Effector memory CD4-positive, alpha-beta T cell (primary cell): ENCODE data around the gene MAGI1.

Experiments used
- DNase-seq, 3 donors: peaks; one replicate each; pipeline ENCODE4 v3.0.0-alpha.2; 2020
- H3K27ac ChIP-seq: 2 replicates; pipeline ENCODE4 v1.7.0; 2013; ENCODE audit warnings: mild to moderate bottlenecking, low read length, moderate library complexity; ENCODE audit not compliant: insufficient read depth, poor library complexity, severe bottlenecking
- H3K27me3 ChIP-seq: replicated peaks from 2 replicates; pipeline ENCODE4 v1.7.0; 2013; ENCODE audit warnings: mild to moderate bottlenecking, low read length; ENCODE audit not compliant: insufficient read depth, control insufficient read depth, poor library complexity, severe bottlenecking
- H3K36me3 ChIP-seq: 2 replicates; pipeline ENCODE4 v1.7.0; 2013; ENCODE audit warnings: mild to moderate bottlenecking, low read length, moderate library complexity; ENCODE audit not compliant: control insufficient read depth, insufficient read depth
- H3K4me1 ChIP-seq: 2 replicates; pipeline ENCODE4 v1.7.0; 2013; ENCODE audit warnings: low read length, mild to moderate bottlenecking; ENCODE audit not compliant: control insufficient read depth, insufficient read depth, poor library complexity, severe bottlenecking
- H3K4me3 ChIP-seq: 2 replicates; pipeline ENCODE4 v1.7.0; 2013; ENCODE audit warnings: low read length, low read depth, mild to moderate bottlenecking; ENCODE audit not compliant: insufficient read depth, poor library complexity, severe bottlenecking
- H3K9me3 ChIP-seq: 2 replicates; pipeline ENCODE4 v1.7.0; 2013; ENCODE audit warnings: mild to moderate bottlenecking, low read length, moderate library complexity; ENCODE audit not compliant: control insufficient read depth

Gene MAGI1

DNA sequence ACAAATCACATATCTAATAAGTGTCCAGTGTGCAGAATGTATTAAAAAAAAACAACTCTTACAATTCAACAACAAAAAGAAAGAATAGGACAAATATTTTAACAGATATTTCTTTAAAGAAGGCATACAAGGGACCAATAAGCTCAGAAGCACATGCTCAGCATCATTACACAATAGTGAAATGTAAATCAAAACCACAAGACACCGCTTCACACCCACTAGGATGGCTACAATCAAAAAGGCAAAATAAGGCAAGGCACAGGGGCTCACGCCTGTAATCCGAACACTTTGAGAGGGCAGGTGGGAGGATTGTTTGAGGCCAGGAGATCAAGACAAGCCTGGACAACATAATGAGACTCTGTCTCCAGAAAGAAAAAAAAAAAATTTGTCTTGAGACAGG, 255.6 kb downstream of the MAGI1 start:
- H3K27me3 ChIP-seq = no peaks in the 10 kb centered on the region
- H3K4me1 ChIP-seq = no peaks in the 10 kb centered on the region
- H3K36me3 ChIP-seq = no peaks in the 10 kb centered on the region
- no peak overlapping the region for H3K27ac ChIP-seq
- DNase-seq = no peak
- H3K9me3 ChIP-seq = no peaks in the 10 kb centered on the region
- H3K4me3 ChIP-seq = no peak overlapping the region

DNA sequence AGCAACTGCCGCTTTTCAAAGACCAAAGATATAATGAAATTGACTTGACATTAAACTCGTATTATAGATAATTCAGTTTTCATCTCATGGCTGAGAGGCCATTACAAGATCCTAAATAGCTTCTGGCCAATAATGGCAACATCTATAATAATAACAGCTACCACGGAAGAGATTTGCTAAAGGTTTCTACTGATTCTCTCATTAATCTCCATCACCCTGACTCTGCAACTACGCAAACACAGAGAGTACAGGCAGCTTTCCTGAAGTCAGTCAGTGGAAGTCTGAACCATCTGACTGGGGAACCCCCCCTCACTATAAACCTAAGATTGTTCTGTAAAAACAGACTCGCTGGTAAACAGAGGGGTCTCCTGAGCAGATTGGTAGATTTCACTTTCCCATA, 257.1 kb downstream of the MAGI1 start:
- no peaks in the 10 kb centered on the region for H3K36me3 ChIP-seq

DNA sequence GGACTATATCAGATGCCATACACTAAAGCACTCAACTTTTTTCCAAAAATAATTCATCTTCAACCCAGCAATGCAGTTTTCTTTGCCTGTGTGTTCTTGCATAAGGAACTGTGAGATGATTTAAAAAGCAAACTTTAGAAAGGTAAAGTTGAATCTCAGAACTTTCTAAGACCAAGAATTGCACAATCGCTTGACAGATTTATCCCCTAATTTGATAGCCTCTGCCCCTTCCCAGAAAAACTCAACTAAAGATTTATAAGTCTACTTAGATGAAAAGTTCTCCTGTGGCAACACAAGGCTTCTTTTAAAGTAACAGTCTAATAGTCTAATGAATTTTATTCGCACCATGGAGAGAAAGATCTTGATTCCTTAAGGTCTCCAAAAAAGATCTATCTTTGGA, 259.3 kb downstream of the MAGI1 start:
- Histone ChIP-seq H3K27ac (no peak overlapping the region), H3K27me3 (no peaks in the 10 kb centered on the region), H3K4me1 (no peaks in the 10 kb centered on the region), H3K4me3 (no peak overlapping the region), H3K9me3 (no peaks in the 10 kb centered on the region), H3K36me3 (no peaks in the 10 kb centered on the region)
- no peak for DNase-seq

More for the DNA sequence above, 257.1 kb downstream of the MAGI1 start:
- Histone ChIP-seq H3K9me3 (no peaks in the 10 kb centered on the region), H3K4me1 (no peaks in the 10 kb centered on the region), H3K27me3 (no peaks in the 10 kb centered on the region), H3K27ac (no peak overlapping the region), H3K4me3 (no peak overlapping the region)
- no peak for DNase-seq

DNA sequence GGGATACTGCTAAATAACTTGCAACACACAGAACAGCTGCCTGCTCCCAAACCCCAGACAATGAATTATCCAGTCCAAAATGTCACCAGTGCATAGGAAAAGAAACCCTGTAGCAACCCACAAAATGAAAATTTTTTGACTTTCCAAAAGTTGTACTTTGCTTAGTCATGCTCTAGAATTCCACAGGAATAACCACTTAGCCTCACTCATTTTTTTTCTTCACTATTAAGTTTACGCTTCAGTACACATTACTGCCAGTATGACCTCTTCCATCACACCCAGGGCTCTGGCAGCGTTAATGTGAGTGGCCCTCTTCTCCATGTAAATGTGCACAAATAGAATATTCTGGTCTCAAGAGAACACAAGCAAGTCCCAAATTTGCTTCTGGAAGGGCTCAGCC, 259.8 kb downstream of the MAGI1 start:
- Histone ChIP-seq H3K4me1 (no peaks in the 10 kb centered on the region), H3K9me3 (no peaks in the 10 kb centered on the region), H3K4me3 (no peak overlapping the region), H3K27me3 (no peaks in the 10 kb centered on the region), H3K36me3 (no peaks in the 10 kb centered on the region), H3K27ac (no peak overlapping the region)
- no peak for DNase-seq

DNA sequence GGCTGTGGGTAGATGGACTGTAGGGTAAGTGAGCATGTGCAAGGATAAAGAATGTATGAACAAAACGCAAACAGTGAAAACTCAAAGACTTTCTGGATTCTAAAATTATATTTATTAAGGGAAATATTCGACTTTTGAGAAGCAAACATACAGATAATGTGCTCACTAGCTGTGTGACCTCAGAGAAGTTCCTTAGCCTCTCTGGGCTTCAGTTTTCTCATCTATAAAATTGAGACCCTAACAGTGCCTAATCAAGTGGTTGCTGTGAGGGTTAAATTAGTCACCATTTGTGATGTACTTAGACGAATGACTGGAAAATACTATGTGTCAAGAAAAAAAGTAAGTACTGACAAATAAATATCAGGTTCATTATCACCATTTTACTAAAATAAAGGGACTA, 261.7 kb downstream of the MAGI1 start:
- Histone ChIP-seq H3K4me1 (no peaks in the 10 kb centered on the region), H3K9me3 (no peaks in the 10 kb centered on the region), H3K4me3 (no peak overlapping the region), H3K36me3 (no peaks in the 10 kb centered on the region), H3K27ac (no peak overlapping the region), H3K27me3 (no peaks in the 10 kb centered on the region)
- no peak for DNase-seq

DNA sequence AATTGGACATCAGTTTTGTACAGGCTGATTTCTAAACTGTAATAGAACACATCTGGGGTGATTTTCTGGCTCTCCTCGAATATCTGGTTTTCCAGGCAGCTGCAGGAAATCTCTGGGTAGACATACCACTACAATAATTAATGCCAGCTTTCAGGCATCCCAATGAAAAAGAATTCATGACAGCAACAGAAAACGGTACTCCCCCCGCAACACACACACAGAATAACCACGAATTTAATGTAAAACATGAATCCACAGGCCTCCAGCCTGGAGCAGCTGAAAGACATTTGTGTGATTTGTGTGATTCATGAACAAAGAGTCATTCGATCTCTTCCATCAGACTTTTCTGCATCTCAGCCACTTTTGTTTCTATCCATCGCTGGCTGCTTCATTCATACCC, 262.2 kb downstream of the MAGI1 start:
- Histone ChIP-seq H3K27ac (no peak overlapping the region), H3K36me3 (no peaks in the 10 kb centered on the region), H3K27me3 (no peaks in the 10 kb centered on the region), H3K4me3 (no peak overlapping the region), H3K4me1 (no peaks in the 10 kb centered on the region), H3K9me3 (no peaks in the 10 kb centered on the region)
- DNase-seq = no peak

DNA sequence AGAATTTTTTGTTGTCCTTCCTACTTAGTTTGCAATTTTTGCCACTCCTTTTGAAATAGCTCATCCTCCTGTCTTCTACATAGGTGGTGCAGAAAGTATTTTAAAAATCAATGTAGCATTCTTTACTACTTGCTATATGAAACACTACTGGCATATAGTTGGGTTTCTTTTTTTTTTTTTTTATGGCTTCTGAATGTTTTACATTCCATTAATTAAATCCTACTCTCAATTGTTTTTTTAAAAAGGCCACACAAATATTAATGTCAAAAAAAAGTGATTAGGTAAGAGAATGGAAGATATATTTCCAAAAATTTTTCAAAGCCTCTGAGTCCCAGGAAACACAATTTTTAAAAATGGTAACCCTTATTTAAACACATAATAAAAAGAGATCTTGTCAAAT, 262.6 kb downstream of the MAGI1 start:
- no peak overlapping the region for H3K27ac ChIP-seq
- H3K9me3 ChIP-seq = no peaks in the 10 kb centered on the region
- H3K36me3 ChIP-seq = no peaks in the 10 kb centered on the region
- H3K4me1 ChIP-seq = no peaks in the 10 kb centered on the region
- no peak for DNase-seq
- no peak overlapping the region for H3K4me3 ChIP-seq
- no peaks in the 10 kb centered on the region for H3K27me3 ChIP-seq

DNA sequence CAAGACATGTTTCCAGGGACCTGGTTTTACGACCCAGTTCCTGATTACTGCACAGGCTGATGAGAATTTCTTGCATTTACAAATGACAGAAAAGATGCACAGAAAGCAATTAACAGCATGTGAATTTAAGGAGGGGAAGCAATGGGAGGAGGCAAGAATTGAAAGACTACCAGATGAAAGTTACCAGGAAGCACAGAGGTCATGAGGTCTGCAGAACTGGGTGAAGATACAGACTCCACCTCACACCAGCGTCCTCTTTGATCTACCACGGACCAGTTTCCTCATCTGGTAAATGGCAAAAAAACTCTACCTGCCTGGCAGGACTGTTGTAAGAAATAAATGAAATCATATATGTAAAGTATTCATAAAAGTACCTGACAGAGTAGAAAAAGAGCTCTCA, 266.0 kb downstream of the MAGI1 start:
- H3K4me1 ChIP-seq = no peaks in the 10 kb centered on the region
- DNase-seq = no peak
- H3K27me3 ChIP-seq = no peaks in the 10 kb centered on the region

DNA sequence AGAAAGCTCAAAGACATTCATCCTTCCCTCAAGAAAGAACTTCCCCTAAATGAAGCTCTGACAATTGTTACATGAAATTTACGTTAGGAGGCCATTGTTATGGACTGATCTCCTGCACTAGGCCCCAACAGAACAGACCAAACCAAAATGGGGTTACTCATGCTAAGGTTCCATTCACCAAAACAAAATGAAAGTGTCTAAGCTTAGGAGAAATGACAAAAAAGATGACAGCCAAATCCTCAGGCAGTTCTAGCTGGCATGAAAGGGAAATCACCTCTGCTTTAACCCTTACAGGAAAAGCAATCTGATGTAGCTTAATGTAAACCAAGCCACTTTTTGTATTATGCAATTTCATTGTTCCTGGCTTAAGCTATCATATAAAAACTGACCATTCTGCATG, 271.2 kb downstream of the MAGI1 start:
- no peaks in the 10 kb centered on the region for H3K36me3 ChIP-seq
- no peaks in the 10 kb centered on the region for H3K27me3 ChIP-seq
- no peak overlapping the region for H3K4me3 ChIP-seq
- no peaks in the 10 kb centered on the region for H3K9me3 ChIP-seq
- no peak for DNase-seq
- H3K4me1 ChIP-seq = no peaks in the 10 kb centered on the region
- no peak overlapping the region for H3K27ac ChIP-seq

More for the DNA sequence above, 266.0 kb downstream of the MAGI1 start:
- H3K36me3 ChIP-seq = no peaks in the 10 kb centered on the region
- H3K9me3 ChIP-seq = no peaks in the 10 kb centered on the region
- H3K27ac ChIP-seq = no peak overlapping the region
- H3K4me3 ChIP-seq = no peak overlapping the region

DNA sequence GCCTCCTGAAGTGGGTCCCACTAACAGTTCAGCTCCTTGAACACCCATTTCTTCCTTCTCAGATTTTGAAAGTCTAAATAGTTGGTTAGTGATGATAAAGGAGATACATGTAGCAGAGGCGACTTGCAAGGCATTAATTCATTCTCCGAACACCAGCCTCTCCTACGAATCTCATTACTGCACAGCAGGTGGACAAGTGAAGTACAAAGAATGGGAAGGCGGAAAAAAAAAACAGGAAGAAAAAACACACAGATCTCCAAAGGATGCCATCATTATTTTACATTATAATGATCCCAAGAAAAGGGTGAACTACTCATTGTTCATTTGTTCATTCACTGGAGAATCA, 276.5 kb downstream of the MAGI1 start:
- Histone ChIP-seq H3K36me3 (no peaks in the 10 kb centered on the region), H3K9me3 (no peaks in the 10 kb centered on the region), H3K4me1 (no peaks in the 10 kb centered on the region), H3K27ac (no peak overlapping the region), H3K27me3 (no peaks in the 10 kb centered on the region), H3K4me3 (no peak overlapping the region)
- no peak for DNase-seq
